Left hindlimb (tissue), 1 donor: ENCODE results near the gene ZNF23.

ENCODE experiments used
- DNase-seq: peaks from one replicate; pipeline ENCODE4 v3.0.0-alpha.2; 2018

Gene ZNF23

GRCh38 chr16:71464231-71464630 lies 2.2 kb upstream of the ZNF23 start:
- DNase-seq = no peak

- DNase-seq = no peak
Observed at GRCh38 chr16:71460941-71461340, 1.1 kb downstream of the ZNF23 start.

DNA sequence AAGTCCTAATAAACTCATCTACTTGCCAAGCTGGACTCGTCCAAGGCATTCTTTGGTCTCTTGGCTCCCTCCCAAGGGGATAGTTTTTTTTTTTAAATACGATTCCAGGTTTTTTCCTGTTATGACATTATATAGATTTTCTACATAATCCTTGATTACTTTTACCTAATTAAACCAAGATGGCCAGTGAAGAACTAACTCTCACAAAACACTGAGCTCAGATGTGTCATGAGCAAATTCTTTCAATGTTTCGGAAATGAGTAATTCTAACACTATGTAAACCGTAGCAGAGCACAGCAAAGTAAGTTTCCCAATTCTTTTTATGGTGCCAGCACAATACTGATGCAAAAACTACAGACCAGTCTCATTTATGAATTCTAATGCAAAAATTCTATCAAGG lies 1.8 kb downstream of the ZNF23 start:
- DNase-seq = no peak

GRCh38 chr16:71459510-71459909 lies 2.5 kb downstream of the ZNF23 start:
- no peak for DNase-seq

- DNase-seq = no peak
Observed at GRCh38 chr16:71456801-71457200, 5.2 kb downstream of the ZNF23 start.

GRCh38 chr16:71453036-71453435 lies 9.0 kb downstream of the ZNF23 start:
- DNase-seq = no peak

DNA sequence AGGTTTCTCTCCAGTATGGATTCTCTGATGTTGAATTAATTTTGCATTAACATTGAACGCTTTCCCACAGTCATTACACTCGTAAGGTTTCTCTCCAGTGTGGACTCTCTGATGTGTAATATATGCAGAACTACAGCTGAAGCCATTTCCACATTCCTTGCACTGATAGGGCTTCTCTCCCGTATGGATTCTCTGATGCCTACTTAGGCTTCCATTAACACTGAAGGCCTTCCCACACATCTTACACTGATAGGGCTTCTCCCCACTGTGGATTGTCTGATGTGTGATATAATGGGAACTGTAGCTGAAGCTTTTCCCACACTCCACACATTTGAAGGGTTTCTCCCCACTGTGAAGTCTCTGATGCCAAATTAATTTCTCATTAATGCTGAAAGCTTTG lies 13.0 kb downstream of the ZNF23 start:
- no peak for DNase-seq

- DNase-seq = no peak
Observed at GRCh38 chr16:71448274-71448866, 13.7 kb downstream of the ZNF23 start.

DNA sequence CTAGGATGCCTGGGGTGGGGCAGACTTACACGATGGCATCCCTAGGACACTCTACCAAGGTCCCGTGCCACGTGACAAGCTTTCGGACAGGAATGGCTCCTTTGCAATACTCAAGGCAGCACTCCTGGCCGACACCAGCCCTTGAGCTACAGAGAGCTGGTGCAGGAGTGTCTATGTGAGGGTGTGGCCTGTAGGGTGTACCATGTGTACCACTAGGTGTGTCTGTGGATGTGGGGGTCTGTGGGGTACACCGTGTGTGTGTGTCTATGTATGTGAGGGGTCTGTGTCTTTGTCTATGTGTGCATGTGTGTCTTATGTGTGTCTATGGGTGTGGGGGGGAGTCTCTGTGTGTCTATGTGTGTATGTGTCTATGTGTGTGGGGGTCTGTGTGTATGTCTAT lies 18.3 kb downstream of the ZNF23 start:
- DNase-seq = no peak

- DNase-seq = no peak
Observed at GRCh38 chr16:71442051-71442440, 20.0 kb downstream of the ZNF23 start, which contains the start of gene TLE7. TLE7 (minus strand) TSS chr16:71442054; CDS start chr16:71433324, 8,730 bp downstream.

DNA sequence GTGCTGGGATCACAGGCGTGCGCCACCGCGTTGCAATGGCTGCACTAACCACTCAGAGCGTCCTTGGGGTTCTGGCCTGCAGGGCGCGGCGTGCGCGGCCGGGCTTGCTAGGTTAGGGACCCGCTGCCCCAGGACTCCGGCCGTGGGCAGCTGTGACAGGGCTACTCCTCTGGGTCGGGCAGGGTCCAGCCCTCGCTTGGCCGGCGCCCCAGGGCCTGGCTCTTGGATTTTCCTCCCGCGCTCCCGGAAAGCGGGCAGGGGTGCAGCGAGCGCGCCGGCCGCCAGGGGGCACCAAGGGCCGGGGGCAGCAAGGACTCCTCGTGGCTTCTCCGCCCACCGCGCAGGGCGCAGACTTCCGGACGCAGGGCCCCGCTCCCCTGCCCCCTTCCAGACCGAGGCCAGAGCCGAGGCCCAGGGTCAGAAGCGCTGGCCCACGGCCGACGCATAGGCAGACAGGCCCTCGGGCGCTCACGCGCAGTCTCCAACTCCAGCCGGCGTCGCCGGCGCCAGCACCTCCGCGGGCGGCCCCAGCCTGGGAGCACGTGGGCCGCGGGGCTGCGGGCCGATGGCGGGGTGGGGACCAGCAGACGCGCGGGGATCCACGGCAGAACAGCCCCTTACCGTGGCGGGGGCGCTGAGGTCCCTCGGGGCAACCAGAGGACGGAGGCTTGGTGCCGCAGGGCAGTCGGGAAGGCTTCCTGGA lies 20.5 kb downstream of the ZNF23 start:
- DNase-seq = no peak

DNA sequence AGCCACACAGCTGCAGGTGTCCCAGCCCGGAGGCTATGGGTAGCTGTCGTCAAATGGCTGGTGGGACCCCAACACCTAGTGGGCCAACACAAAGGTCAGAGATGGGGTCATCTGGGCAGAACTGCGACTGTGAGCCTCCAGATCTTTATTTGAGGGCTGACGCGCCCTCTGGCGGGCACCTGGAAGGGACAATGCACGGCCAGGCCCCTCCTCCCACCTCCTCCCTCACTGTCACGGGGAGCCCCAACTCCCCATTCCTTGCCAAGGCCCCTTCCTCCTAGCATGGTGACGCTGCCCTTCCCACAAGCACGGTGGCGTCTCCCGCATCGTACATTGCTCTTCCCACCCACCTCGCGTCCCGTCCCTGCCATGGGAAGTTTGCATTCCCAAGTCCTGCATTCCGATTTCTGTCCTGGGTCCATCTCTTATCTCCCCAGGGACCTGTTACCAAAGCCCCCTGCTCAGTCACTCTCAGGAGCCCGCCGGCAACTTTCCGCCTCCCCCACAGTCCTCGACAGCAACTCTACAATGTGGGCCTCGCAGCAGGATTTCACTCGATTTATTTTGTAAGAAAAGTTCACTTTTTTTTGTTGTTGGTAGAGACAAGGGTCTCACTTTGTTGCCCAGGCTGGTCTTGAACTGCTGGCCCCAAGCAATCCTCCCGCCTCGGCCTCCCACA lies 21.2 kb downstream of the ZNF23 start:
- no peak for DNase-seq

DNA sequence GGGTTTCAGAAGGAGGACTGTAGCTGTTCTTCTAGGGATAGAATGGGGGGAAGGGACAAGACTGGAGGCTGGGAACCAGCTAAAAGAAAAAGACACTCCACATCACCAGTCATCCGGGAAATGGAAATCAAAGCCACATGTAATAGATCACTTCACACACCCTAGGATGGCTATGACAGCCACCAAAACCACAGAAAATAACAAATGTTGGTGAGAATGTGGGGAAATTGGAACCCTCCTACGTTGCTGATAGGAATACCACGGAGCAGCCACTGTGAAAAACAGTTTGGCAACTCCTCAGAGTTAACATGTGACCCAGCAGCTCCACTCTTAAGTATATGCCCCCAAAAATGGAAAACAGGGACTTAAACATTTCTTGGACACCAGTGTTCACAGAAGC lies 22.5 kb downstream of the ZNF23 start:
- DNase-seq = no peak

- no peak for DNase-seq
Observed at GRCh38 chr16:71436473-71436872, 25.6 kb downstream of the ZNF23 start.

DNA sequence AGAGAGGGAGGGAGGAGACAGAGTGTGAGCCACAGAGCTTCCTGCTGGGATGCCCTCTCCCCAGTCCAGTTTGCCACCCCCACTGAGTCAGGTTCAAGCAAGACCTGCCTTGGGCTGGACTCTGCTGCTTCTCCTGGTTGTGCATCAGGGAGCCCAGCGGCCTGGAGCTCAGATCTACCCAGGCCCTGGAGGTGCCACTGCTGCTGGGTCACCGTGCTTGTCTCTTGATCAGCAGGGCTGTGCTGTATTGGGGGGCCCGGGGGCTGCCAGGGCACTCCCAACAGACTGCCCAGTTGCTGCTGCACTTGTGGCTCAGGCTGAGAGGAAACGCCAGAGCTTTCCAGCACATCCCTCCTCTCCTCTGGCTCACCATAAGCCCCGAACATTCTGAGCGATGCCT lies 29.1 kb downstream of the ZNF23 start:
- DNase-seq = no peak

- DNase-seq = no peak
Observed at GRCh38 chr16:71431991-71432390, 30.1 kb downstream of the ZNF23 start.

- no peak for DNase-seq
Observed at GRCh38 chr16:71431176-71431575, 30.9 kb downstream of the ZNF23 start.

DNA sequence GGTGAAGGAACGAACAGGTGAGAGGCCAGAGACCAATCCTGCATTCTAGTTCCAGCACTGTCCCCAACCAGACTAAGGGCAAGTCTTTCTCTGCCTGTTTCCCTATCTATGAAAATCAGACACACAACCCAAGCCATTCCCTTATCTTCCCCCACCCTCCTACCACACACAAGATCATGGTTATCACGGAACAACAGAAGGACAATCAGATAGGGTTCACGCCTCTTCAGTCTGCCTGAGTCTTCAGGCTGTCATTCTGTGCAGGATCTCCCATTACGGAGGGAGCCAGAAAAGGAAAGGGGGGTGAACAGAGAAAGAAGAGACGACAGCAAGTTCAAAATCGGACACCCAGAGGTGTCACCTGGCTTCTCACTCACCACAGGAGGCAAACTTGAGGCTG lies 31.3 kb downstream of the ZNF23 start:
- no peak for DNase-seq

- no peak for DNase-seq
Observed at GRCh38 chr16:71429581-71429980, 32.5 kb downstream of the ZNF23 start.

GRCh38 chr16:71428883-71429282 lies 33.2 kb downstream of the ZNF23 start:
- DNase-seq = no peak

- DNase-seq = no peak
Observed at GRCh38 chr16:71428385-71428784, 33.7 kb downstream of the ZNF23 start.

DNA sequence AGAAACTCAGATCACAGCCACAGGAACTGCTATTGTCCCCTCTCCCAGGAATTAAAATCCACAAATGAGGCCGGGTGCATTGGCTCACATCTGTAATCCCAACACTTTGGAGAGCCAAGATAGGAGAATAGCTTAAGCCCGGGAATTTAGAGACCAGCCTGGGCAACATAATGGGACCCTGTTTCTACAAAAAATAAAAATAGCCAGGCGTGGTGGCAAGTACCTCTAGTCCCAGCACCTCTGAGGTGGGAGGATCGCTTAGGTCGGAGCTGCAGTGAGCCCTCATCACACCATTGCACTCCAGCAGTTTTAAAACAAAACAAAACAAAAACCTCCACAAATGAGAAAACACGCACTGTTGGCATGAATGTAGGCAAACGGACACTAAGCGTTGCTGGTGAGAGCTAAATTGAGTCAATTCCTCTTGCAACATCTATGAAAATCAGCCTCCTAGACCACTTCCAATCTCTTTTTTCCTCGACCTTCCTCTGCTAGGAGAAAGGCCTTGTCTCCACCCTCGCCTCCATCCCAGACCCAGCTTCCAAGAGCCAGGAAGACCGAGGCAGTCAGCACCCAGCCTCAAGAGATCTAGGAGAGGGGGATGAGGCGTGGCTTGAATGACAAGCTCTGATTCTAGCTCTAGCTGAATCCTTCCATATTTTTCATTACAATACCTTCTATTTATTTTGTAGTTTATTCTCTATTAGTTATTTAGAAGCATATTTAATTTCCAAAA lies 35.0 kb downstream of the ZNF23 start:
- DNase-seq = no peak

DNA sequence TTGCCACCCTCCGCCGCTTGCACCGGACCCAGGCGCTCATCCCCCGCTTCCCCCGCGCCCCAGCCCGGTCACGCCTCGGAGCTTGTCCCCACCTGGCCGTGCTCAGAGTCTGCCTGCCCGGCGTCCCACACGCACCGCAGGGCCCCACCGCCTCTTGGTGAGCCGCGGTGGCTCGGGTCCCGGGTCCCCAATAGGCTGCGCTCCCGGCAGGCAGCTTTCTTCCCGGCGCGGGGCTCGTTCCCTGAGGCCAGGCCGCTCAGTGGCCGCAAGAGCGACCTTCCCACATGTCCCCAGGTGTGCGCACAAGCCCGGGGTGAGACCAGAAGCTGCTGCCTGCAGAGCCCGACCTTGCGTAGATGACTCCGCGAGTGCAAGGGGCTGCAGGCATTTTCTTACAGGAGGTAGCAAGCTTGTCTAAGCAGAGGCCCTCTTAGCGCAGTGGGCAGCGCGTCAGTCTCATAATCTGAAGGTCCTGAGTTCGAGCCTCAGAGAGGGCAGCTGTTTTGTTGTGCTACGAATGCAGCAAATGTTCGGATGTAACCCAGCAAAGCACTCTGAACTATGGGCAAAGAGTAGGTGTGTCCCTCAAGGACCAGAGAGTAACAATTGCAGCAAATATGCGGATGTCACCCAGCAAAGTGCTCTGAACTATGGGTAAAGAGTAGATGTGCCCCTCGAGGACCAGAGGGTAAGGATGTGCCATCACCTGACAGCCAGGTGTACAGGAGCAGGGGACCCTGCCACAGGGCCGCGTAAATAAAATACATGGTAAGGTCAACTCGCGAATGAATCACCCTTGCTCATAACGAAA lies 35.8 kb downstream of the ZNF23 start:
- DNase-seq = no peak
